GM19351 (cell line): ENCODE results near the gene CDC42.
A peak's percentile ranks its signal among the peaks of the same experiment; 100 is the strongest.
"Not testable (repeated sequence)": the region's sequence is repeated elsewhere in the genome, so short reads cannot be mapped to it uniquely, and the experiment has no call there.

Experiments used
- ATAC-seq: cut with Tn5 transposase; IDR thresholded peaks from one replicate; pipeline ENCODE4 v1.9.1; 2021; ENCODE audit warnings: mild to moderate bottlenecking, moderate library complexity; ENCODE audit not compliant: unreplicated experiment

Gene CDC42

DNA sequence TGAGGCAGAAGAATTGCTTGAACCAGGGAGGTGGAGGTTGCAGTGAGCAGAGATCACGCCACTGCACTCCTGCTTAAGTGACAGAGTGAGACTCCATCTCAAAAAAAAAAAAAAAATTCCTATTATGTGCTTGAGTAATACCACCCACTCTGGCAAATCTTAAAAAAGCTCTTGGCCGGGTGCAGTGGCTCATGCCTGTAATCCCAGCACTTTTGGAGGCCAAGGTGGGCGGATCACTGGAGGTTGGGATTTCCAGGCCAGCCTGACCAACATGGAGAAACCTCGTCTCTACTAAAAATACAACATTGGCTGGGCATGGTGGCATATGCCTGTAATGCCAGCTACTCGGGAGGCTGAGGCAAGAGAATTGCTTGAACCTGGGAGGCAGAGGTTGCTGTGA, 17.7 kb upstream of the CDC42 start:
- ATAC-seq: not testable (repeated sequence)

DNA sequence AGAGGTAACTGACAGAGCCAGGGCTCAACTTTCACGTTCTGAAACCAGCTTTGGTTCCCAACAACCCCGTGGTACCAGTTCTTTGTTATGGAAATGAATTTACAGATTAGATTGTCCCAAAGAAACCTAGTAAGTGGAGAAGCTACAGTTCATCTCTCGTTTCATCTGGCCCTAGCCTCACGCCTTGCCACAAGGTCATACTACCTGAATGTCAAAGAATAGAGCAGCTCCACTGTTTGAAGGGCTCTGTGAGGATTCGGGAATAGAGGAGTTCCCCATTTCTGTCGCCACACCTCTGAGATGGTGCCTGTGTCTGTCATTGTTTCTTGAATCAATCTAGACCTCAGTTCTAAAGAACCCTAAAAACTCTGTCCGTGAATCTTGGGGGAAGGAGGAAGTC, 15.0 kb upstream of the CDC42 start:
- no peak for ATAC-seq

GRCh38 chr1:22038036-22038435, 14.5 kb upstream of the CDC42 start:
- ATAC-seq: no peak

DNA sequence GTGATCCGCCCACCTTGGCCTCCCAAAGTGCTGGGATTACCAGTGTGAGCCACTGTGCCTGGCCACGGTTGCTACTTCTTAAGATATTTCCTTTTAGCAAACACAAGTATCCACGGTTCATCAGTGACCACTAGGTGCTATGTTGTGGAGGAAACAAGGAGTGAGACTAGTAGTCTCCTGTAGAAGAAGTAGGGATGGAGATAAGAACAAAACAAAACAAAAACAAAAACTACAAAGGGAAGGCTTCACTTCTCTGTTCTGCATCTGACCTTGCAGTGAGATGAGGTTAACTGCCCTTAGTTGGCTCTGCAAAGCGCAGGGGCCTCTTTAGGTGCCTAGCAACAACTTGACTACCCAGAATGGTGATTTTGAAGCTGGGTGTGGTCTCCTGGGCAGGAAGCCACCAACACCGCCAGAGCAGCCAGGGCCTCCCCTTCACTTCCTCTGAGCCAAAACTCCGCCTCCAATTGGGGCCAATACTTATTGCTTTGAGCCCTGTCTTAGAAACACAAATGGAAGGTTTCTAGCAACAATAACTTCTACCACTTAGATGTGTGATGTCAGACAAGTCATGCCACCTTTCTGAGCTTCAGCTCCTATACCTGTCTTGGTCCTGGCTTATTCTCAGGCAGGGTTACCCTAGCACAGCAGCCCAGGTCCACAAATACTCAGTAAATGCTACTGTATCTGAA, 12.8 kb upstream of the CDC42 start:
- peak; percentile 98 for ATAC-seq

DNA sequence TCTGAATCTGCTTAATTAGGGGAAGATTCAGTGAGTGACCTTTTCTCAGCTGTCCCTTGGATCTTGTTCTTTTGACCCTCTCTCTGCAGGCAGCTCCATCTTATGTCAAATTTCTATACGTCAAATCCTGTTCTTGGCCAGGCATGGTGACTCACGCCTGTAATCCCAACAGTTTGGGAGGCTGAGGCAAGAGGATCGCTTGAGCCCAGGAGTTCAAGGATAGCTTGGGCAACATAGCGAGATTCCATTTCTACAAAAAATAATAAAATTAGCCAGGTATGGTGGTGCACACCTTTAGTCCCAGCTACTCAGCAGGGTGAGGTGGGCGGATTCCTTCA, 12.3 kb upstream of the CDC42 start:
- no peak for ATAC-seq

- no peak for ATAC-seq
Observed at GRCh38 chr1:22041505-22041904, 11.0 kb upstream of the CDC42 start.

GRCh38 chr1:22043198-22043769, 9.2 kb upstream of the CDC42 start:
- no peak for ATAC-seq

- ATAC-seq: no peak
Observed at GRCh38 chr1:22044690-22045420, 7.7 kb upstream of the CDC42 start.

- no peak for ATAC-seq
Observed at GRCh38 chr1:22045604-22046228, 6.8 kb upstream of the CDC42 start.

GRCh38 chr1:22048351-22049192, 3.9 kb upstream of the CDC42 start:
- ATAC-seq: no peak

- ATAC-seq: no peak
Observed at GRCh38 chr1:22050330-22050729, 2.2 kb upstream of the CDC42 start.

DNA sequence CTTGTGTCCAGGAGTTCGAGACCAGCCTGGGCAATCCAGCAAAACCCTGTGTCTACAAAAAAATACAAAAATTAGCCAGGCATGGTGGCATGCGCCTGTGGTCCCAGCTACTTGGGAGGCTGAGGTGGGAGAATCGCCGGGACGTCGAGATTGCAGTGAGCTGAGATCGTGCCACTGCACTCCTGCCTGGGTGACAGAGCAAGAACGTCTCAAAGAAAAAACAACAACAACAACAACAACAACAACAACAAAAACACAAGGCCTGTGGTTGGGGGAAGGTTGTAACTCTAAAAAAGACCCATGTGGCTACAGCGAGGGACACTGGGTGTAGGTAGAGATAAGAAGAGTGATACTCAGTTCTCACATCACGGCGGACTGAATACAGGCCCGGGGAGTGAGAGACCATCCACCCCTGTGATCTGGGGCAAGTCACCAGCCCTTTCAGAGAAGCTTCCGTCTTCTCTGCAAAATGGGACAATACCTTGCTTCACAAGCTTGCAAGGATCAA, 848 bp upstream of the CDC42 start:
- ATAC-seq: no peak

DNA sequence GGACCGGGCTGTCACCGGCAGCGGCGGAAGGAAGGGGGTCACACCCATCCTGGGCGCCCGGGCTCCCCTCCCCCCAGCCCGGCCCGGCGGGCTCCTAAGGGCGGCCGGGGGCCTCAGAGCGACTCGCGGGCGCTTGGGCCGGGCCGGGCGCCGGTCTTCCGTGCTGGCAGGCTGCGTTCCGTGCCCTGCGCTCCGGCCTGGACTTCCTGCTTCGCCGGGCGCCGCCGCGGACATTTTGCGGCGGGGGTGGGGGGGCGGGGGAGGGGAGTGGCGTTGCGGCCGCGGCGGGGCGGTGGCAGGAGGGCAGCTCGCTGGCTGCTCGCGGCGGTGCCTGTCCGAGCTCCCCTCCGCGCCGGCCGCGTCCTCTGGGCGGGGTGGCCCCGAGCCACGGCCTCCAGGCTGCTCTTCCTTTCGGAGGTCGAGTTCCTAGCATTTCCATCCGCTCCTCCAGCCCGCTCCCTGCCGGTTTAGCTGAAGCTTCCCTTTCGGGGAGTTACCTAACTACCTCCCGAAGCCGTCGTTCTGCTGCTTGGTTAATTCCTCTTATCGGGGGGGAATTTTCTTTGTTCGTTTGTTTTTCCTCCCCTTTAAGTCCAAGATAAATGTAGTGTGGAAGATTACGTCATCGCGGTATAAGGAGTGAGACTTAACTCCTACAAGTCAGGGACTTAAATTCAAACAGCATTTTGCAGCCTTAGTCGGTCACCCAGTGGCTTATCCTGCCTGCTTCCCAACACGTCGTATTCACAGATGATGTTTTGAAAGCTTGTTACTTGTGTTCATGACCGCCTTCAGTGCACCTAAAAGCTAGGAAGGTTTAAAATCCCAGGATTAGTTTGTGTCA, 730 bp downstream of the CDC42 start:
- peak; percentile 24 for ATAC-seq

DNA sequence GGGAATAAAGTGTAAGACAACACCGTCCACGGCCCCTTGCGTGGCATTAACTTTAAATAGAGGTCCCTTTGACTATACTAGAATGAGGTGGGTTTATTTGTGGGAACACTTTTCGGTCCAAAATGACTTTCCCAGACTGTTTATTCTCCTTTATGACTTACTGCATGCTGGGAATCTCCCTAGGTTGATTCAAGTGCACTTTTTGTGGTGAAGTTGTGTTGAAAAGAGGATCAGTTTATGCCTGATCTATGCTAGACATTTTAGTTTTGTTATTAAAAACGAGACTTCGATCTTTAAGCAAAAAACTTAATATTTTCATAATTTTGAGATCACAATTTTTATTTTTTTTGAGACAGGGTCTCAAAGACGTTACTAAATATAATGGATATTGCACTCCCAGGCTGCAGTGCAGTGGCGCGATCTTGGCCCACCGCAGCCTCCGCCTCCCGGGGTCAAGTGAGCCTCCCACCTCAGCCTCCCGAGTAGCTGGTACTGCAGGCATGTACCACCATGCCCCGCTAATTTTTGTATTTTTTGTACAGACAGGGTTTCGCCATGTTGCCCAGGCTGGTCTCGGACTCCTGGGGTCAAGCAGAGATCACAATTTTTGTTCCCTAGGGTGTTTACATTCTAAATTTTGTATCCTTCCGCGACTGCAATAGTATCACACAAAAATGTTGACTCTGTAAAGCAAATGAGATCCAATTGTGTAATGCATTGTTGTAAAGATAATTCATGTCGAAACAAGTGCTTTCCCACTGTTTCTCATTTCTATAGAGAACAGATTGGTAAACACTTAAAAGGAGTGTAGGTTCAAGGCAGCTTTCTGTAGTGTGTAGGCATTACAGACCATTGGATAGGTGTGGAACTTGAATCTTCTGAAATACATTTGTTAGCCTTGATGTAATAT, 1.6 kb downstream of the CDC42 start:
- no peak for ATAC-seq

DNA sequence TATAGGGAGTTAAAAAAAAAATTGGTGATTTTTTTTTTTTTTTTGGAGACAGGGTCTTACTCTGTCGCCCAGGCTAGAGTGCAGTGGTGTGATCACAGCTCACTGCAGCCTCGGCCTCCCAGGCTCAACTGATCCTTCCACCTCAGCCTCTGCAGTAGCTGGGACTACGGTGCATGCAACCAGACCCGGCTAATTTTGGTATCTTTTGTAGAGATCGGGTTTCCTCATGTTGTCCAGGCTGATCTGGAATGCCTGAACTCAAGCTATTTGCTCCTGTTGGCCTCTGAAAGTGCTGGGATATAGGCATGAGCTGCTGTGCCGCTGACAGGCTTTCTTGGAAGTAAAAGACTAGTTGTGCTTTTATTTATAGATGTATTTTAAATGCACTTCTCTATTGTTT, 3.0 kb downstream of the CDC42 start:
- no peak for ATAC-seq

DNA sequence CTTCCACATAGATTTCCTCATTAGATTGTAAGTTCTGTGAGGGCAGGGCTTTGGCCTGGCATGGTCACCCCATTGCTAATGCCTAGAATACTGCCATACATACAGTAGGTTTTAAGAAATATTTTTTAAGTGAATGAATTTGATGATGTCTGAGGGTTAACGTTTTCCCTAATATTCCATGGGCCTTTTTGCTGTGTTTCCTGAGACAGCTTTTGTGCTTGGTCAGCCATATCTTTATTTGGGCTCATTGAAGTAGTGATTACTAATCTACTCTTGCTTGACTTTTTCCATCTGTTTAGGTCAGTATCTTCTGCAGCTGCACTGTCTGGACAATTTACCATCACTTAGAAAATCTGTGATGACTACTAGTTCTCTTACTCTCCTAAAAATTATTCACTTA, 3.5 kb downstream of the CDC42 start:
- no peak for ATAC-seq

GRCh38 chr1:22056936-22057335, 4.4 kb downstream of the CDC42 start:
- no peak for ATAC-seq

GRCh38 chr1:22057861-22058260, 5.4 kb downstream of the CDC42 start:
- ATAC-seq: no peak
